Measurements from ENCODE around the gene SAMD5. TPM values are rescaled to one million over a fixed set of nuclear protein-coding genes. Genes with fewer than 3 reads are reported as not detected.

SAMD5 gene
- total RNA-seq, 4 donors from 2014 or later, result under 0.01 to 1.5 (median 0.52) TPM

DNA sequence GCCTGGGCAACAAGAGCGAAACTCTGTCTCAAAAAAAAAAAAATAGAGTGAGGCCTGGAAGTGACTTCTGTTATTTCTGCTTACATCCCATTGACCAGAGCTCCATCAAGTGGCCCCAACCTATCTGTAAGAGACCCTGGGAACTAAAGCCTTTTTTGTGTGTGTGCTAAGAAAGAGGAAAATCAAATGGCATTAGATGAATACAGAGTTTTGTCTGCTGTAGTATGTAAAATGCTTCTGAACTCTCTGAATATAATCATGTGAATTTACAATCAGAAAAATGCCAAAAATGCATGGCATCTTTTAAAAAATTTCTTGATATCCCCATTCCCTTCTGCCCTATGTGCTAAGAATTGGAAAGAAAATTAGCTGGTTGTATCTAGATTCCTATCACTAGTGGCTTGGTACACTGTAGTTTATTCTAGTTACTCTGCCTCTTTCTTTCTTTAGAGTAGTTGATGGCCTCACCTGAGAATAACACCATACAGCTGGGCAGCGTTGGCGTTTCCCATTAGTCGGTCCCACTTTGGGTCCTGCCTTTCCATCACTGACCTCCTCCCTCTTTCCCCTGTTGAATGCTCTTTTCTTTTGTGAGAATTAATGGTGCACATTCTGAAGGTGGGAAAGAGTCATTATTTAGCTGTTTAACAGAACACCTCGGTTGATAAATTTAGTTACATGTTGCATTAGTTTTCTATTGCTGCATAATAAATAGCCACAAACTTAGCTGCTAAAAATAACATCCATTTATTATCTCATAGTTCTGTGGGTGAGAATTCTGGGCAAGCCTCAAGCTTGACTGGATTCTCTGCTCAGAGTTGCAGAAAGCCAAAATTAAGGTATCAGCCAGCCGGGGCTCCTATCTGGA, 38.2 kb downstream of the SAMD5 start:
- TF ChIP-seq, protein P1, sequence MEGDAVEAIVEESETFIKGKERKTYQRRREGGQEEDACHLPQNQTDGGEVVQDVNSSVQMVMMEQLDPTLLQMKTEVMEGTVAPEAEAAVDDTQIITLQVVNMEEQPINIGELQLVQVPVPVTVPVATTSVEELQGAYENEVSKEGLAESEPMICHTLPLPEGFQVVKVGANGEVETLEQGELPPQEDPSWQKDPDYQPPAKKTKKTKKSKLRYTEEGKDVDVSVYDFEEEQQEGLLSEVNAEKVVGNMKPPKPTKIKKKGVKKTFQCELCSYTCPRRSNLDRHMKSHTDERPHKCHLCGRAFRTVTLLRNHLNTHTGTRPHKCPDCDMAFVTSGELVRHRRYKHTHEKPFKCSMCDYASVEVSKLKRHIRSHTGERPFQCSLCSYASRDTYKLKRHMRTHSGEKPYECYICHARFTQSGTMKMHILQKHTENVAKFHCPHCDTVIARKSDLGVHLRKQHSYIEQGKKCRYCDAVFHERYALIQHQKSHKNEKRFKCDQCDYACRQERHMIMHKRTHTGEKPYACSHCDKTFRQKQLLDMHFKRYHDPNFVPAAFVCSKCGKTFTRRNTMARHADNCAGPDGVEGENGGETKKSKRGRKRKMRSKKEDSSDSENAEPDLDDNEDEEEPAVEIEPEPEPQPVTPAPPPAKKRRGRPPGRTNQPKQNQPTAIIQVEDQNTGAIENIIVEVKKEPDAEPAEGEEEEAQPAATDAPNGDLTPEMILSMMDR (IDR thresholded peaks at IDR 0.05; ENCODE audit: low read depth), result no peak

GRCh38 chr6:147547369-147547902, 38.9 kb downstream of the SAMD5 start:
- TF ChIP-seq, protein P1 (IDR thresholded peaks at IDR 0.05; ENCODE audit: low read depth), result no peak

GRCh38 chr6:147548921-147549475, 40.5 kb downstream of the SAMD5 start:
- TF ChIP-seq, protein P1 (IDR thresholded peaks at IDR 0.05; ENCODE audit: low read depth), result no peak

- TF ChIP-seq, protein P1 (IDR thresholded peaks at IDR 0.05; ENCODE audit: low read depth), result no peak
Observed at GRCh38 chr6:147549531-147549930, 41.0 kb downstream of the SAMD5 start.

- TF ChIP-seq, protein P1 (IDR thresholded peaks at IDR 0.05; ENCODE audit: low read depth), result no peak
Observed at GRCh38 chr6:147551976-147552375, 43.5 kb downstream of the SAMD5 start.

- TF ChIP-seq, protein P1 (IDR thresholded peaks at IDR 0.05; ENCODE audit: low read depth), result no peak
Observed at GRCh38 chr6:147553099-147553498, 44.6 kb downstream of the SAMD5 start.

DNA sequence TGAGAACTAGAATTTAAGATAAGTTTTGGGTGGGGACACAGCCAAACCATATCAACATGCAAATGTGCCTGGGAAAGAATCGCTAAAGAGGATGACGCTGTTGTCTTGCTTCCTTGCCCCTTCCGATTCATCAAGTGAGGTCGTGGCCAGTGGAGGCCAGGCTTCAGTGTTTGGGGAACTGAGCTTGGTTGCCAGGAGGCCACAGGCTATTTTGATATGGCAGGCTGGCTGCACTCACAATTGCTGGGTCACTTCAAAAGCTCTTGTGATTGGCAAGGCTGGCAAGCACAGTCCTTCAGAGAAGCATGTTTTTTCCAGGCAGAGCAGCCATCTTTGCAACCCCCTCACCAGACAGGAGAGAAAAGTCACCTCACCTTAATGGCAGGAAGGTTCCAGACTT, 45.8 kb downstream of the SAMD5 start:
- TF ChIP-seq, protein P1 (IDR thresholded peaks at IDR 0.05; ENCODE audit: low read depth), result no peak

All from subcutaneous adipose tissue (tissue), 4 donors.